ENCODE results near the gene OGA. TPM values are rescaled to one million over a fixed set of nuclear protein-coding genes. Genes with fewer than 3 reads are reported as not detected.

OGA gene
- total and polyA plus RNA-seq, 3 donors from 2014 or later, result 93.3 to 215 (median 161) TPM

DNA sequence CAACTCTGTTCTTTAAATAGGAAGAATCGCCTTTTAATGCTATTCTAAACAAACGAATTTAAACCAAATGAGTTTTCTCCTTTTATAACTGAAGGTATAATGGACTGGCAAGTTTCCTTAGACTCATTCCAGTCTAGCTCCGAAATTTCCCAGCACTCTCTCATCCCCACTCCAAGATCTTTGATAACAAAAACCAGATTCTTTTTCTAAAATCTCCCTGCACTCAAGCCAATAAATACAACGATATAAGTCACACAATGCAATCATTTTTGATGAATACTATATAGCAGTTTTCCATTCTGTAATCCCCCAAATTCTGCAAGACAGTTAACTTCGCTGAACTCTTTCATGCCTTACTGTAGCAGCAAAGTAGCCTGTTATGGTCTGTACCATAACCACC, 1.9 kb downstream of the OGA start:
- H3K4me1 ChIP-seq, result peaks cover 21% of the 10 kb centered on the region
- H3K27ac ChIP-seq, result peak overlapping the region in 1 of 2 donors; percentile 4
- WGBS, 2 donors, result 3% methylated on average over 5 of the region's 5 CpGs
- no peak for DNase-seq
- H3K36me3 ChIP-seq (ENCODE audit: low read depth, missing control alignments), result no peaks in the 10 kb centered on the region
- peak overlapping the region; percentile 83 to 97 for H3K4me3 ChIP-seq
- intact Hi-C loops (cut with DNase I; ENCODE audit: low total_unique reads), result no loop called here
- H3K27me3 ChIP-seq, result no peaks in the 10 kb centered on the region
- TF ChIP-seq, protein P1, sequence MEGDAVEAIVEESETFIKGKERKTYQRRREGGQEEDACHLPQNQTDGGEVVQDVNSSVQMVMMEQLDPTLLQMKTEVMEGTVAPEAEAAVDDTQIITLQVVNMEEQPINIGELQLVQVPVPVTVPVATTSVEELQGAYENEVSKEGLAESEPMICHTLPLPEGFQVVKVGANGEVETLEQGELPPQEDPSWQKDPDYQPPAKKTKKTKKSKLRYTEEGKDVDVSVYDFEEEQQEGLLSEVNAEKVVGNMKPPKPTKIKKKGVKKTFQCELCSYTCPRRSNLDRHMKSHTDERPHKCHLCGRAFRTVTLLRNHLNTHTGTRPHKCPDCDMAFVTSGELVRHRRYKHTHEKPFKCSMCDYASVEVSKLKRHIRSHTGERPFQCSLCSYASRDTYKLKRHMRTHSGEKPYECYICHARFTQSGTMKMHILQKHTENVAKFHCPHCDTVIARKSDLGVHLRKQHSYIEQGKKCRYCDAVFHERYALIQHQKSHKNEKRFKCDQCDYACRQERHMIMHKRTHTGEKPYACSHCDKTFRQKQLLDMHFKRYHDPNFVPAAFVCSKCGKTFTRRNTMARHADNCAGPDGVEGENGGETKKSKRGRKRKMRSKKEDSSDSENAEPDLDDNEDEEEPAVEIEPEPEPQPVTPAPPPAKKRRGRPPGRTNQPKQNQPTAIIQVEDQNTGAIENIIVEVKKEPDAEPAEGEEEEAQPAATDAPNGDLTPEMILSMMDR (IDR thresholded peaks at IDR 0.05), result no peak
- no peak for TF ChIP-seq POLR2A (IDR thresholded peaks at IDR 0.05)
- no peaks in the 10 kb centered on the region for H3K9me3 ChIP-seq

GRCh38 chr10:101814466-101815071, 3.7 kb downstream of the OGA start:
- Histone ChIP-seq H3K27me3 (no peaks in the 10 kb centered on the region), H3K36me3 (ENCODE audit: low read depth, missing control alignments) (no peaks in the 10 kb centered on the region), H3K4me1 (peaks cover 21% of the 10 kb centered on the region), H3K9me3 (no peaks in the 10 kb centered on the region), H3K27ac (peak overlapping the region in 1 of 2 donors; percentile 19), H3K4me3 (peak overlapping the region; percentile 83 to 97)
- TF ChIP-seq POLR2A (IDR thresholded peaks at IDR 0.05), result no peak
- TF ChIP-seq, protein P1 (IDR thresholded peaks at IDR 0.05), result no peak
- 17 to 36% methylated on average over 8 of the region's 8 CpGs for WGBS, 2 donors
- intact Hi-C loops (cut with DNase I; ENCODE audit: low total_unique reads), result no loop called here
- no peak for DNase-seq

DNA sequence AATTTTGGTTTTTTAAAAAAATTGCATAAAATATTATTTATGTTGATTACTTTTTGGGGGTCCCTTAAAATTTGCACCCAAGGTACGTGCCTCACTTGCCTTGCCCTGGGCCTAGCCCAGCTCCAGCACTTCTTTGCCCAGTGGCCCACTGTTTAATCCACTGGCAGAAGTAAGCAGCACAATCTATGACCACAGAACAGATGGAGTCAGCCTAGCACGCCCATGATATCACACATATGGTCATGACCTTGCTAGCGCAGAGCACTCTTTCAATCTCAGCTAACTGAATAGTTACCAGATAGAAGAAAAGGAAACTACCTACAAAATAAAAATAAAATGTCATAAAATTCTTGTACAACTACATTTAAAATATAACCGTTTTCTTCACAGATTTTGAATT, 5.6 kb downstream of the OGA start:
- peaks cover 15% of the 10 kb centered on the region for H3K4me1 ChIP-seq

DNA sequence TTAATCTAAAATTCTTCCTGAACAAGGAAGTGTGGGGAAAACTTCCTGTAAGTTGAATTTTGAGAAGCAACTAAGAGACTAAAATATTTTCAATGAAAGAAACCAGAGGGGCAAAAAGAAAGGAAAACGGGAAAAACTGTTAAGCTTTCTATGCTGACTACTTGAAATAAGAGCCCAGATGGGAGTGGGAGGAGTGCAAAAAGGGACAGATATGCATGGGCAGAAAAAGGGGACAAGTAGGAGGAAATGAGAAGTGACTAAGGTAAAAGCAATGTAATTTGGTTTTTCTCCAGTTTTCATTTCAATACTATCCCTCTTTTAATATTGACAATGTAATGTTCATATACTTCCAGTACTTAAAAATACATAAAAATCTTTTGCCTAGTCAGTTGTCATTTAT, 11.1 kb downstream of the OGA start:
- WGBS, 2 donors, result 65 to 95% methylated on average over 1 of the region's 1 CpG
- intact Hi-C loops (cut with DNase I; ENCODE audit: low total_unique reads), result no loop called here

More for the DNA sequence above, 5.6 kb downstream of the OGA start:
- no peak for TF ChIP-seq POLR2A (IDR thresholded peaks at IDR 0.05)
- TF ChIP-seq, protein P1 (IDR thresholded peaks at IDR 0.05), result no peak
- Histone ChIP-seq H3K27ac (no peak overlapping the region), H3K9me3 (no peaks in the 10 kb centered on the region), H3K36me3 (ENCODE audit: low read depth, missing control alignments) (no peaks in the 10 kb centered on the region), H3K27me3 (no peaks in the 10 kb centered on the region), H3K4me3 (no peak overlapping the region)
- no peak for DNase-seq
- intact Hi-C loops (cut with DNase I; ENCODE audit: low total_unique reads), result no loop called here
- 61 to 71% methylated on average over 4 of the region's 4 CpGs for WGBS, 2 donors

More for the DNA sequence above, 11.1 kb downstream of the OGA start:
- no peaks in the 10 kb centered on the region for H3K9me3 ChIP-seq
- H3K4me3 ChIP-seq, result no peak overlapping the region
- no peak overlapping the region for H3K27ac ChIP-seq
- TF ChIP-seq, protein P1 (IDR thresholded peaks at IDR 0.05), result no peak
- no peak for TF ChIP-seq POLR2A (IDR thresholded peaks at IDR 0.05)
- DNase-seq, result no peak
- no peaks in the 10 kb centered on the region for H3K36me3 ChIP-seq (ENCODE audit: low read depth, missing control alignments)
- no peaks in the 10 kb centered on the region for H3K27me3 ChIP-seq
- H3K4me1 ChIP-seq, result no peaks in the 10 kb centered on the region

Data from testis (tissue), 3 donors.